ENCODE data around the gene STAMBPL1.
"Not testable (repeated sequence)": the region's sequence is repeated elsewhere in the genome, so short reads cannot be mapped to it uniquely, and the experiment has no call there.

Gene STAMBPL1

DNA sequence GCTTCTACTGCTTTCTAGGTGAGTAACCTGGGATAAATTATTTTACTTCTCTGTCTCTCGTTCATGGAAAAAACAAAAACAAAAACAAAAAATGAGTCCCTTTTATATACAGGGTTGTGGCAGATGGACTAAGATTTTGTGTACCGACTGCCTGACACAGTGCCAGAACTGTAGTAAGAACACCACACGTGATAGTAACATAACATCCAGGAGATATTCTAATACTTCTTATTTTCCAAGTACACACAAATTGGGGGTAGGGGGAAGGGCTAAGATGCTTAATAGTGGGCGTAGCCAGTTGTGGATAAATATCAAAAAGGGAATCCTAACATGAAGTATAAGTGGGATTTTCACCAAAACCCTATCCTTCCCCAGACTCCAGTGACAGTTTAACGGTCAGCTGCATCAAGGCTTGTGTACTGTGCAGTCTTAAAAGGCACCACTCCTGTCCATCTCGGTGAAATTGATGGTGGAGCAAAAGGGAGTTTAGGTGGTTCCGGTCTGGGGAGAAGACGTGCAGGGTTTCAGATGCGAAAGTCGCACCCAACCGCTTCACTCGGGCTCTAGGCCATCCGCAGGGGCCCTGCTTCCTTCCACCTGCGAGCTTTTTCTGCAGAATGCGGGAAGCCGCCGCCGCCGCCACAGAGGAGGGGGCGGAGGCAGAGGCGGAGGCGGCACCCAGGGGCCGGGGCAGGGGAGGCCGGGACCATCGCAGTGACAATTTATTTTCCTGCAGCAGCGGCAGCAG is at the start of gene STAMBPL1:
TSS of gene STAMBPL1 (plus strand) at position 712 of the 748 bp plus-strand sequence. CDS start 21,464 bp downstream, outside the sequence.
- no peak for DNase-seq (ENCODE audit: low read depth)

- DNase-seq (ENCODE audit: low read depth) = no peak
Measured at GRCh38 chr10:88830643-88831268, 49.3 kb upstream of the STAMBPL1 start.

GRCh38 chr10:88831709-88832108 is 48.3 kb upstream of the STAMBPL1 start:
- no peak for DNase-seq (ENCODE audit: low read depth)

DNA sequence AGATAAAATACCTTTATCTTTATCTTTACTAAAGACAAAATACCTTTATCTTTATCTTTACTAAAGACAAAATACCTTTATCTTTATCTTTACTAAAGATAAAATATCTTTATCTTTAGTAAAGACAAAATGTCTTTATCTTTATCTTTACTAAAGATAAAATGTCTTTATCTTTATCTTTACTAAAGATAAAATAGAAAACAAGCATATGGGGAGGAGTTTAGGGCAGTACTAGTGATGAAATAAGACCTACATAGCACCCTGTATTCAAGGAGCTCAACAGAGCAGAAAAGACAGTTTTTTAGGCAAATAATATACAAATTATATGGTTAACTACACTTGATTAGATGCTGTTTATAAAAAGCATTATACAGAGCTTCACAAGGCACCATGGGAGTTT is 47.7 kb upstream of the STAMBPL1 start:
- no peak for DNase-seq (ENCODE audit: low read depth)

- no peak for DNase-seq (ENCODE audit: low read depth)
Measured at GRCh38 chr10:88833156-88833555, 46.9 kb upstream of the STAMBPL1 start.

DNA sequence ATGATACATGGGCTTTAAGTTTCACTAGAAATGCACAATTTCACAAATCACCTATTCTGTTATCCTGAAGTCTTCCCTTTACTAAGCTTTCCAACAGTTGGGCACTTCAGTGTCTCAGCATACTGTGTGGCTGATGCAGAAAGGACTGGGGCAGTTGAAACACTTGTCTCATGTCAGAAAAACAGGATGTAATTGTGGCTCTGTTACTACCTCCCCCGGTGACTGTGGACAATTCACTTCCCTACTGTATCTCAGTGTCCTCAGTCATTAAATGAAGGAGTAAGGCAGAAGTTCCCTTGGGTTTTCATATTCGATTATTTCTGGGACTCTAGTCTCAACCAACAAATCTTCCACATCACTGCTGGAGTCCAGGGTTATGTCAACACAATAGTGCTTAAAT is 46.3 kb upstream of the STAMBPL1 start:
- no peak for DNase-seq (ENCODE audit: low read depth)

- DNase-seq (ENCODE audit: low read depth) = peak; percentile 42
Measured at GRCh38 chr10:88835096-88835909, 44.7 kb upstream of the STAMBPL1 start.

GRCh38 chr10:88835910-88836221 is 44.2 kb upstream of the STAMBPL1 start:
- DNase-seq (ENCODE audit: low read depth) = no peak

DNA sequence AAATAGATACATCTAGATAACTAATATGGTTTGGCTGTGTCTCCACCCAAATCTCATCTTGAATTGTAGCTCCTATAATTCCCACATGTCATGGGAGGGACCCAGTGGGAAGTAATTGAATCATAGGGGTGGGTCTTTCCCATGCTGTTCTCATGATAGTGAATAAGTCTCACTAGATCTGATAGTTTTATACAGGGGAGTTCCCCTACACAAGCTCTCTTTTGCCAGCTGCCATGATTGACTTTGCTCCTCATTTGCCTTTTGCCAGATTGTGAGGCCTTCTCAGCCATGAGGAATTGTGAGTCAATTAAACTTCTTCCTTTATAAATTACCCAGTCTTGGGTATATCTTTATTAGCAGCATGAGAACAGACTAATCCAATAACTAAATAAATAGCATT is 42.4 kb upstream of the STAMBPL1 start:
- DNase-seq (ENCODE audit: low read depth) = not testable (repeated sequence)

DNA sequence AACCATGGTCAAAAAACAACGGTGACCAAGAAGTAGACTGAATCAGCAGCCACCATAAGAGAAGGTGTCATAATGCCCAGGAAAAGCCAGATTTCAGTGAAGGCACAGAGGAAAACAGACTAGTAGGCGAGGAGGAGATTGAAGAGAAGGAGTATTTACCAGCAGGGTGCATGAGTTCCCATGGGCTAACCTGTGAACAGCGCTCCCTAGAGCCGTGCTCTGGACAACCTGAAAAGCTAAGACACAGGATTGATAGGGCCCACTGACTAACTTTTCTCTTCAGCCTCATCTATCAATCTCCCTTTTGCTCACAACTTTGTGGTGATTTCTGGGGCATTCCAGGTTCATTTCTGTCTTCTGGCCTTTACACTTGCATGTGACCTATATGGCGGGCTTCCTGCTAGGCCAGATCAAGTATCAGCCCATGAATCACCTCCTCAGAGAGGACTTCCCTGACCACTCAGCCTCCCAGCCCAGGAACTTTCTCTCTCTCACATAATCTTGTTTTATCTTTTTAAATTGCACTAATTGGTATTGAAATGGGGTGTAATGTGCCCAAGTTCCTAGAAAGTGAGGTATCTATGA is 41.2 kb upstream of the STAMBPL1 start:
- DNase-seq (ENCODE audit: low read depth) = no peak

DNA sequence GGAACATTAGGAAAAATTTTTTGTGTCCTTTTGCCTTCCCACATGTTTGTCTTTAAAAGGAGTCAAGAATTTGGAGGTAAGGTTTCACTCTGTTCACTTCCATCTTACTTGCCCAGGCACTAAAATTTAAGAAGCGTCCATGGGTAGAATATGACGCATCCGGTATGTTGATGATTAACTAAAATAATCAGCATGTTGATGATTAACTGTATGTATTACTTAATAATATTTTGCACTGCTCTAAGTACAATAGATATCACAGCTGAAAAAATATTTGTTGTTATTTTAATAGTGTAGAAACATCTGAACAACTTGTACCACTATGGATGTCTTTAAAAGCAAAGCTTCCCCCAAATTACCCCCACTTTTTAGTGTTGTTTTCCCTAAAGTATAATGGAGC is 39.9 kb upstream of the STAMBPL1 start:
- DNase-seq (ENCODE audit: low read depth) = no peak

DNA sequence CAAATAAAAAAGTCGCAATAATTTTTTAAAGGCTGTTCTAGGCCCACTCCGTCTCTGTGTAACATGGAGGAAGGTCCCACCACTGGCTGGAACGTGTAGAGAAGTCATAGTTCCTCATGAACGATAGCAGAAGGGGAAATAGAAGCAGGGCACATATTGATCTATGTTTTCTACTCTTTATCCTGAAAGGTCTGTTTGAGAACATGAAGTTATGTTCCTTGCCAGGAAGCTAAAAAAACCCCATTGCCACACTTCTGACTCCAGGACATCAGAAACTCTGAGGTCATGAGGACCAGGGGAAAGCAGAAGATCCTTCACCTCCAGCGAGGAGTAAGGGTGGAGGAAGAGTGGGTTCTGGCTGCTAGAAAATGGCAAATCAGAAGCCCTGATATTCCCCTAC is 39.2 kb upstream of the STAMBPL1 start:
- no peak for DNase-seq (ENCODE audit: low read depth)

DNA sequence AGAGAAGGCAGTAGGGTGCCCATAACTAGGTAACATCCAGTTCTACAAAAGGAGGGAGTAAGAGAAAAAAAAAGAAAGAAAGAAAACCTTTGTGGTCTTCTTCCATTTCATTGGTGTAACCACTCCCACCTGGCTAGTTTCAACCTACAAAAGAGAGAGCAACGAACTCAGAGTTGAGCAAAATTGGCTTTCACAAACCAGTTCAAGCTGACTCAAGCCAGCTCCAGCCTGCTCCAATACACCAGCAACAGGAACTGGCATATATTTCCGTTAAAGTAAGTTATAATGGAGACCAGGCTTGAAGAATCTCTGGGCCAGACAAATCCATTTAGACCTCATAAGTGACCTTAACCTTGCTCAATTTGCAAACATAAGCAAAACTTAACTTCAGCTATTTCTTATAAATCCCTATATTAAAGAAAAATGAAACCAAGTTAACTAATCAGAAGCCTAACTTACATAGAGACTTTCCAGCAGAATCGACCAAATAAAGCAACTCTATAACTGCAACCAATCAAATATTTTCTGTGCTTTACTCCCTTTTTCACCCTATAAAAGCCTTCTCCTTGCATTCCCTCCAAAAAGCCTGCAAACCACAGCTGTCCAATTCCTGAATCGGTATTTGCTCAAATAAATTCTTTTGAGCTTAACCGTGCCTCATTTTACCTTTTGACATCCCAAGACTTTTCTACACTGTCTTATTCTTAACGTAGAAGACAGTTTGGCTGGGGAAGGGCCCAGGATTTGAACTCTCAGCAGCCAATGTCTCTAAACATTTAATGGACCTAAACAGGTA is 38.5 kb upstream of the STAMBPL1 start:
- no peak for DNase-seq (ENCODE audit: low read depth)

DNA sequence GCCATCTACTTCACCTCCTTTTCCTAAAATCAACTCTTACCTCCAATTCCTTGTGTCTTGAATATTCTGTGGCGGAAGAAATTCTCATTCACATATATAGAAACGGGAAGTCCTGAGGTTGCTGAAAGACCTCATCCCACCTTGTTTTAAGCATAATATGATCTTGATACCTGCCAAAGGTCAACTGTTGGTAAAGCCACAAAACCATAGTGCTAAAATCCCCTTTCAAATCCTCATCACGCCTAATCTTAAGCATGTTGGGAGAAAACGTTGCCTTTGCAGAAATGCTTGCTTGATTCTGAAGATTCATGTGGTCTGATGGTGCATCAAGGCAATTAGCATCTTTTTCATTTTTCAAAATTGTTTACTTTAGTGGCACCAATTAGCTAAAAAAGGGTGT is 36.9 kb upstream of the STAMBPL1 start:
- DNase-seq (ENCODE audit: low read depth) = no peak

DNA sequence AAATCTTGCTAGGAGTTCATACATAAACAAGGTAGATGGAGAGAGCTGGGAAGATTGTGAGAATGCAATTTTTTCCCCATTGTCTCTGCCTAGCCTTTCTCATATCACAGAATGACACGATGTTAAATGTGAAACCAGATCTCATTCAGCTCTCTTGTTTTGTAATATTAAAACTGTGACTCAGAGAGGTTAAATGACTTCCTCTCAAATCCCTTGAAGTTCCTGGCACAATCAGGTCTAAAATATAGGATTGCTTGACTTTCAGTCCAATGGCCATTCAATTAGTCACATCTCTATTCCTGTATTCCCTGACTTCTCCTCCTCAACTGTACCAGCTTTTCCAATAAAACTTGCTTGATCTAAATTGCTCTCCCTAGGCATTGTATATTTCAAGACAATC is 31.5 kb upstream of the STAMBPL1 start:
- DNase-seq (ENCODE audit: low read depth) = peak; percentile 17

- DNase-seq (ENCODE audit: low read depth) = no peak
Measured at GRCh38 chr10:88849234-88849633, 30.8 kb upstream of the STAMBPL1 start.

GRCh38 chr10:88850712-88851111 is 29.3 kb upstream of the STAMBPL1 start:
- DNase-seq (ENCODE audit: low read depth) = no peak

- DNase-seq (ENCODE audit: low read depth) = no peak
Measured at GRCh38 chr10:88851706-88852105, 28.3 kb upstream of the STAMBPL1 start, which contains the start of gene ANKRD22. ANKRD22 (minus strand) TSS chr10:88851844; CDS start chr10:88851607, 237 bp downstream.

DNA sequence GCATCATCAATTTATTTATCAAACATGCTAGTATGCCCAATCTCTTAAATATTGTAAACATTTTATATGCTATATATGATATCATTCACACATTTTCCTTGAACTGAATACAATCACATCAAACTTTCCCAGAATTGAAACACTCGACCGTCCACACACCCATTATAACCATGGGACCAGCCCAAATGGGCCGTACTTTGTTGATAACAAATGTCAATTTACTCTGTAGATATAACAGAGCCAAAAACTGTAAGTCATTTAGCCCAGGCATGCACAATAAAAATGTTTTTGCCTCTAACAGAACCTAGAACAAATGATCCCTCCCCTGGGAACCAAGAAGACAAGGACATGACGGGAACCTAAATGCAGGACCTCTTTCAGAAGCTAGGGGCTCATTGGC is 27.7 kb upstream of the STAMBPL1 start:
- DNase-seq (ENCODE audit: low read depth) = no peak

DNA sequence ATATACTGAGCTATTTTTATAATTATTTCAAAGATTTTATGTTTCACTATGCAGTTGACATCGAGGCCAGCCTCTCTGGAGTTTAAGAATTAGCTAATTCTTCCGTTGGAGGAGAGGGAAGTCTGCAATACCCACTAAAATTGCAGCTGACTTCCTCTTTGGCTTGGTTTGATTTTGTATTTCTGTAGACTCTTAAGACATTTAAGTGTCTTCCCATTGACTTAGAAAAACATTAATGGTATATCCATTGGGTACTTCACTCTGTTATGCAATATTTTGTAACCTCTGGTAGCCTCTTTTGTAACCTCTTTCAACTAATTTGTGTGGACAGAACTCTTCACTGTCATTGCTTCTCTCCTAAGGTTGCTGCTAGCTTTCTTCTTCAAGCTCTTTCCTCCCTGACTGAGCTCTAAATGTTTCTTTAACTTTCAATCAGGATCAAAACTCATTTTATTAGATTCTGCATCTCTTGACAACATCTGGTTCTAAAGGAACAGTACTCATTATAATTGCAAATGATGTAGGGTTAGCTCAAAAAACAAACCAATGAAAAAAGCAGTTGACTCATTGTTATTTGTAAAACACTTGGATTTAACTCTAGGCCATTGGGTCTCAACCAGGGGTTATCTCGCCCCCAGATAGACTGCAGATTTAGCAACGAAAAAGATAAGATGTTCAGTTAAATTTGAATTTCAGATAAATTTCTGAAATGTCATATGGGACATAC is 26.7 kb upstream of the STAMBPL1 start:
- no peak for DNase-seq (ENCODE audit: low read depth)

GRCh38 chr10:88854684-88855083 is 25.4 kb upstream of the STAMBPL1 start:
- no peak for DNase-seq (ENCODE audit: low read depth)

Data from HS-27A (cell line).